ENCODE measurements around the gene ZNF234.

DNA sequence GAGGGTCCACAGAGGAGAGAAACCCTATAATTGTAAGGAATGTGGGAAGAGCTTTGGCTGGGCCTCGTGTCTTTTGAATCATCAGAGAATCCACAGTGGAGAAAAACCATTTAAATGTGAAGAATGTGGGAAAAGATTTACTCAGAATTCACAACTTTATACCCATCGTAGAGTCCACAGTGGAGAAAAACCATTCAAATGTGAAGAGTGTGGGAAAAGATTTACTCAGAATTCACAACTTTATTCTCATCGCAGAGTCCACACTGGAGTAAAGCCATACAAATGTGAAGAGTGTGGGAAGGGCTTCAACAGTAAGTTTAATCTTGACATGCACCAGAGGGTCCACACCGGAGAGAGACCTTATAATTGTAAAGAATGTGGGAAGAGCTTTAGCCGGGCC, 9.4 kb upstream of the ZNF234 start:
- no peak for TF ChIP-seq POLR2A (IDR thresholded peaks at IDR 0.05; ENCODE audit: low read length)
- no peak for TF ChIP-seq GATA1 (IDR thresholded peaks at IDR 0.05; ENCODE audit: low read depth, low read length)
